ENCODE results near the gene GLCCI1.

DNA sequence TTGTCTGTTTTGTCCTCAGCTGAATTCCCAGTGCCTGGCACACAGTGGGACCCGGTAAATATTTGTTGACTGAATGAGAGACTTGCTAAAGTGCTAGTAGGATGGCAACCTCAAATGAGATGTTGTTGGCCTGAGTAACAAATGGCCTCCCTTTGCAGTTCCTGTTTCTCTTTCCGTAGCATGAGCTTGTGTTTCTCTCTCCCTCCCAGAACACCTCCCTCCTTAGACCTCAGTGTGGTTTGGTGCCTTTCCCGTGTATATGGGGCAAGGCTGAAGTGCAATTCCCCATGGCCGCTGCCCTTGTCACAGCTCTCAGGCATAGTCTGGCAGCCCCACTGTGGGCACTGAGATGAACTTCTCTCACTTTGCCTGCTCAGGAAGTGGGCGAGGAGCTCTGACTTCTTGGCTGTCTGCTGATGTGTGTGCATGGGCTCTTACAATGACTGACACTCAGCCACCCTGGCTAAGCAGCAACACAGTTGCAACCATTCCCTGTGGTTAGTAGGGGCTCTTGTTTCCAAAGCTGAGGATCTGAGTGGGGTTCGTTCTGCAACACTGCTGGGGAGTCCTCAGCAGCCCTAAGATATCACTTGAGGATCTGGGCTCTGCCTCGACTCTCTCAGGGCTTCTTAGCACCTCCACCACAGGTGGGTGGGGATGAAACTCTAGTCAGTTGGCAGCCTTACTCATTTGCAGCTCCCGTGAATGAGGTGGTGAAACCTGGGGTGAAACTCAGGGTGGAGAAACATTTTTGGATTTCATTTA, 157.3 kb downstream of the GLCCI1 start:
- TF ChIP-seq EZH2phosphoT487 (IDR thresholded peaks at IDR 0.05; ENCODE audit: low read depth): no peak
- TF ChIP-seq, protein P1, sequence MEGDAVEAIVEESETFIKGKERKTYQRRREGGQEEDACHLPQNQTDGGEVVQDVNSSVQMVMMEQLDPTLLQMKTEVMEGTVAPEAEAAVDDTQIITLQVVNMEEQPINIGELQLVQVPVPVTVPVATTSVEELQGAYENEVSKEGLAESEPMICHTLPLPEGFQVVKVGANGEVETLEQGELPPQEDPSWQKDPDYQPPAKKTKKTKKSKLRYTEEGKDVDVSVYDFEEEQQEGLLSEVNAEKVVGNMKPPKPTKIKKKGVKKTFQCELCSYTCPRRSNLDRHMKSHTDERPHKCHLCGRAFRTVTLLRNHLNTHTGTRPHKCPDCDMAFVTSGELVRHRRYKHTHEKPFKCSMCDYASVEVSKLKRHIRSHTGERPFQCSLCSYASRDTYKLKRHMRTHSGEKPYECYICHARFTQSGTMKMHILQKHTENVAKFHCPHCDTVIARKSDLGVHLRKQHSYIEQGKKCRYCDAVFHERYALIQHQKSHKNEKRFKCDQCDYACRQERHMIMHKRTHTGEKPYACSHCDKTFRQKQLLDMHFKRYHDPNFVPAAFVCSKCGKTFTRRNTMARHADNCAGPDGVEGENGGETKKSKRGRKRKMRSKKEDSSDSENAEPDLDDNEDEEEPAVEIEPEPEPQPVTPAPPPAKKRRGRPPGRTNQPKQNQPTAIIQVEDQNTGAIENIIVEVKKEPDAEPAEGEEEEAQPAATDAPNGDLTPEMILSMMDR (IDR thresholded peaks at IDR 0.05; ENCODE audit: low read depth, low read length): no peak
